Measurements from ENCODE around the gene PDE4D.

GRCh38 chr5:58983526-58984452 is 909.7 kb downstream of the PDE4D start:
- TF ChIP-seq EZH2 (IDR thresholded peaks at IDR 0.05; ENCODE audit: insufficient read depth, low read length): no peak
- no peak for TF ChIP-seq CTCF (IDR thresholded peaks at IDR 0.05; ENCODE audit: insufficient read depth, low read depth, low read length)

Measured in astrocyte (in vitro differentiated cells and primary cell).